DMS79 (cell line): ENCODE measurements around the gene NRXN2.
"Not testable (repeated sequence)": the region's sequence is repeated elsewhere in the genome, so short reads cannot be mapped to it uniquely, and the experiment has no call there.

Source experiments
- DNase-seq: peaks from one replicate; lab custom pipeline; 2025; lab: John Stamatoyannopoulos, UW

NRXN2 gene

DNA sequence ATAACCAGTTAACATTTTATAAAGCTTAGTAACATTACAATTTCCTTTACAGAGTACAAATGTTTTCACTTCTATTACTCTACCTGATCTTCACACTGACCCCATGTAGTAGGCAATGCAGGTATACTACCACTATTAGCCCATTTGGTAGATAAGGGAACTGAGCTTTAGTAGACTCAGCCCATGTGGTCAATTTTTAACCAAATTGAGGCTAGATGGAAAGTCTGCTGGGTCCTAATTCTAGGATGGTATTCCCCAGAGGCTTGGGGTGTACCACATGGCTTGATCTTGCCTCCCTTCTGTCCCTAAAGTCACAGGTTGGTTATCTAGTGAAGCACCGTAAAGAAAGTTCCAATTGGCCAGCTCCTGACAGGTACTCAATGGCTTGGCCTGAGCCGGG lies 48.2 kb downstream of the NRXN2 start:
- DNase-seq, result no peak

DNA sequence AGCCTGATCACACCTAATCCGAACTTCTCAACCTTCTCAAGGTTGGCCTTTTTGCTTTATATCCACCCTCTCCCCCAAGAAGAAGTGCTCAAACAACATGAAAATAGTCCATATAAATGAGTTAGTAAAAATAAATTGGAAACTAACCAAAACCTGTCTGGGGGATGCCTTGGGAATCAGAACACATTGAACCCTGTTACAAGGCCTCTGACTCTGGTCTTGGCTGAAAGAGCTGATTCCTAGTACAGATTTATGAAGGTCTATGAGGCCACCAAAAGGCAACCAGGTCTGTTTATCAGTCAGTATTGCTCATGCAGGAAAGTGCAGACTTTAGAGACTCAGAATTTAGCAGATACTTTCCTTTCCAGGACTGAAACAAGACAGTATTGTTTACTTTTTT lies 49.7 kb downstream of the NRXN2 start:
- no peak for DNase-seq

DNA sequence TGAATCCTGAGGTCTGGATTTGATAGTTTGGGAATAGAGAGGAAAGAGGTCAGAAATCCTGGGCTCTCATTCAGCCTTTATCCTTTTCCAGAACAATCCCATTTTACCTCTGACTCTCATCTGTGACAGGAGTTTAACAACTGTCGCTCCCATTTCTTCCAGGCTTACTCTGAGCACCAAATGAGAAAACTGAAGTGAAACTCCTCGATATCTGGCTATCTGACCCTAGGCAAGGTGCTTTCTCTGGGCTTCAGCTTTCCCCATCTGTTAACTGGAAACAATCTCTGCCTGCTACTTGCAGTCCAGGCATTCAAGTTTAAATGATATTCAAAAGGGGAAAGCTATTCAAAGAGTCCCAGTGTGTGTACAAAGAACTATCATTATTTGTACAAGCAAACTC lies 50.1 kb downstream of the NRXN2 start:
- no peak for DNase-seq

DNA sequence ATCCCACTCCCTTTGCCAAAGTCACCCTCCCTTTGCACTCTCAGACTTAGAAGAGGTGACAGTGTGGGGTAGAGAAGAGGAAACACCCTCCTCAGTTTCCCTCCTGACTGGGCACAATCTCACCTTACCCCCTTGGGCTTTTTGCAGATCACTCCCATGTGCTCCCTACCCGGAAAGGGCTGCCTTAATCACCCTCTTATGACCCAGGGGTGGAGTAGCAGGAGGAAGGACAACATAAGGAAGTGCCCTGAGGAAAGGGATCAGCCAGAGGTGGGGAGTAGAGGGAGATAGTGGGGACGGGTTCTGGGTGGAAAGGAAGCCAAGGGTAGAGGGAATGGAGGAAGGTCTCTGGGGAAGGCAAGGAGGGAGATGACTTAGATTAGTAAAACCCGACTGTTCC lies 52.0 kb downstream of the NRXN2 start:
- DNase-seq, result no peak

DNA sequence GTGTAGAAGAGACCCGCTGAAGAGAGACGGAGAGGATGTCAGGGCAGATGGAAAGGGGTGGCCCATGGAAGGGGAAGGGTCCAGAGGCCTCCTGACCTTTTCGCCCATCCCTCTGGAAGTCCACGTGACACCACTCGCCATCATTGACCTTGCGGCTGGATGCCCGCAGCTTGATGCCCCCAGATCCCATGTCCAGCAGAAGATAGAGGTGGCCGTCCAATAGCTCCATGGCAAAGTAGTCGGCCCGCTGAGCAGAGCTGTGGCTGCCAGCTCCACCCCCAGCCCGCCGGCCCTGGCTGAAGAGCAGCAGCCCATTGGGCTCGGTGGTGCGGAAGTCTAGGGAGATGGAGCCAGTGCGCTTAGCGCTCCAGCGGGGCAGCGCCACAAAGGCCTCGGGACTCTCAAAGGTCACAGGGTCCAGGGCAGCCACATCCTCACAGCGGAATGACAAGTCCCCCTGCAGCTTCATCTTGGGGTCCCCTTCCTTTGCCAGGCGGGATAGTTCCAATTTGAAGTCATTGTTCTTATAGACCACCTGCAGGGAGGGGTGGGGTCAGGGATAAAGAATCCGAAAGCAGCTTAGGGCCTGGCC lies 55.7 kb downstream of the NRXN2 start:
- DNase-seq, result no peak

DNA sequence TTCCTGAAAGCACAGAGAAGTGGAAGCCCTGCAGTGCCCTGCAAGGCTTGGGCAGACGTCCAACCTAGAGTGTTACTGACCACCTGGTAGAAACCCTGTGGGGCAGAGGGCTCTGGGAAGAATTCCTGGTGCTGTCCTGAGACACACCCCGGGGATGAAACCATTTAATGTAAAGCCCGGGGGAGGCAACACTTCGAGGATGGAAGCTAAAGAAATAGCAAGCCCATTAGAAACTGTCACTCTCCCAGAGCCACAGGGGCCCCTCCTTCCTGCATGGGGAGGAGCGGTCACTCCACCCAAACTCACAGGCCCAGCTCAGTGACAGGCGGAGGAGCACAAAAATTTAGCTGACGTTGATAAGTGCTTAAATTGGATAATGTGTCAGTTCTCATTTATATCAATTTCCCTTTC lies 57.6 kb downstream of the NRXN2 start:
- no peak for DNase-seq

DNA sequence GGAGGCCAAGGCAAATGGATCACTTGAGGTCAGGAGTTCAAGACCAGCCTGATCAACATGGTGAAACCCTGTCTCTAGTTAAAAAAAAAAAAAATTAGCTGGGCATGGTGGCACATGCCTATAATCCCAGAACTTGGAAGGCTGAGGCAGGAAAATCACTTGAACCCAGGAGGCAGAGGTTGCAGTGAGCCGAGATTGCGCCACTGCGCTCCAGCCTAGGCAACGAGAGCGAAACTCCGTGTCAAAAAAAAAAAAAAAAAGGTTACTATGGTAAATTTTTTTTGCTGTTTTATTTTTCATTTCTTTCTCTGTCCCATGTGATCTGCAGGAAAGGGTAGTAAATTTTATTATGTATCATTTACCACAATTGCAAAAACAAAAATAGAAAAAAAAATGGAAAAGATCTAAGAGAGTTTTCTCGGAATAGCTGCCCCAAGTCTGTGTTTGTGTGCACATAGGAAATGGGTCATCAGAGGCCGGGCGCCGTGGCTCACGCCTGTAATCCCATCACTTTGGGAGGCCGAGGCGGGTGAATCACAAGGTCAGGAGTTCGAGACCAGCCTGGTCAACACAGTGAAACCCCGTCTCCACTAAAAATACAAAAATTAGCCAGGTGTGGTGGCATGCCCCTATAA lies 58.6 kb downstream of the NRXN2 start:
- not testable (repeated sequence) for DNase-seq

DNA sequence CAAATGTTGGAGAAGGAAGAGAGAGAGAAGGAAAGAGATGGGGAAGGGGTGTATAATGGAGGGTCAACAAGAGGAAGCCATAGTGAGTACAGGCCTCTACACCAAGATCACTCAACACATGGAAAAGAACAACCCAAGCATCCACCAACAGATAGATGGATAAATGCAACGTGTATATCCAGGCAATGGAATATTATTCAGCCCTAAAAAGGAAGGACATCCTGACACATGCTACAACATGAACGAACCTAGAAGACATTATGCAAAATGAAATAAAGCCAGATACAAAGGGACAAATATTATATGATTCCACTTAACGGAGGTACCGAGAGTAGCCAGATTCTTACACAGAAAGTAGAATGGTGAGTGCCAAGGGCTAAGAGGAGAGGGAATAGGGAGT lies 59.3 kb downstream of the NRXN2 start:
- no peak for DNase-seq

DNA sequence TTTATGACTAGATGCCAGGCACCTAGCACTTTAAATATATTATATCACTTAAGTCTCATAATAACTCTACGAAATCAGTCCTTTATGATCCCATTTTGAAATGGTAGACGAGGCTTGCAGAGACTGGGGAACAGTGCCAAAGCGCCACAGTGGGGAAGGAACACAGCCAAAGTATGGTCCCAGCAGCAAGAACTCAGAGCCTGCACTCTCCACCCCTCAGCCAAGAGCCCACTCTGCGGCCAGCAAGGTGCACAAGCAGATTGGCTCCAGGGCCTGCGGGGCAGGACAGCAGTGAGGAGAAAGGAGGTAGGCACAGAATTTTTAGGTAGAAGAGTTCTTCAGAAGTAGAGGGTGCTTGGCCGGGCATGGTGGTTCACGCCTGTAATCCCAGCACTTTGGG lies 61.4 kb downstream of the NRXN2 start:
- no peak for DNase-seq

DNA sequence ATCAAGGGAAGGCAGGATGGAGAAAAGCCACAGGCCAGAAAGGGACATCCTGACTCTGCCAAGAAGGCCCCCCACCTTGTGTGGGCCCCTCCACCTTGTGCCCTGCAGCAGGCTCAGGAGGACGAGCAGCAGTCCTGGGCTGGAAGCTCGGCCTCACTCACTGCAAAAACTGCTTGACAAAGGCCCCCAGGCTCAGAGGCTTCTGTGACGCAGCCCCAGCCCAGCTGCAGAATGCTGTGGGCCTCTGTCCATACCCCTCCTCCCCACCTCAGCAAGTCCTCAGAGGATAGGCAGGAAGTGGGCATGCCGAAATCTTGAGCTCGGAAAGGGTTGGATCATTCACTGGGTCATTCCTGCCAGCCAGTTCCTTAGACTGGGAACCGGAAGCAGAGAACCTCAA lies 61.9 kb downstream of the NRXN2 start:
- DNase-seq, result no peak

DNA sequence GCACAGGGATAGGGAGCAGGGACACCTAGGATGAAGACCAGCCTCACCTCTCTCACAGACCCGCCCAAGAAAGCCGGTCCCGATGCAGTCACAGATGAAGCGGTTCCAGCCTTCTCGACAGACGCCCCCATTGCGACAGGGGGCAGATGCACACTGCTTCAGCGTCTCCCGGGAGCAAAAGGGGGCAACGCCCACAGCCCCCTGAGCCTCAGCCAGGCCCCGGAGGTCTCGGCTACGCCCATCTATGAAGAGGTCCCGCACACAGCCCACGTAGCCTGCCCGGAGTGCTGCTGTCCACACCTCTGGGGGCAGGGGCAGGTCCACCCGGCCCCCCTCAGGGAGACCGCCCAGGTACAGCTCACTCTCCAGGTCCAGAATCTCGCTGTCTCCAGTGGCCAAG lies 62.3 kb downstream of the NRXN2 start:
- no peak for DNase-seq

DNA sequence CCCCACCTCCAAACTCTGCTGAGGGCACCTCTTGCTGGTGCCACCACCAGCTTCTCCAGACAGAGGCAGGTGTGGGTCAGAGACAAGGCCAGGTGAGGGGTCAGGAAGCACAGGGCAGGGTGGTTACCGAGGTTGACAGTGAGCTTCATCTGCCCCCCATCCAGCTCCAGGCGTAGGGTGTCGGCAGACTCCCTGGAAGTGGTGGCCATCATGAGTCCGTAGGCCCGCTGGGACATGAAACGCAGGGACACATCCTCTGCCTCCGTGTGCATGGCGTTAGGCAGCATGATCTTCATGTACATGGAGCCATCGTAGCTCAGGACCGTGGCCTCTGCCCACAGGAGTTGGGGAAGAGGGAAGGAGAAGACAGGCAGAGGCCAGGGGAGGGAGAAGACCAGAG lies 62.8 kb downstream of the NRXN2 start:
- DNase-seq, result no peak

DNA sequence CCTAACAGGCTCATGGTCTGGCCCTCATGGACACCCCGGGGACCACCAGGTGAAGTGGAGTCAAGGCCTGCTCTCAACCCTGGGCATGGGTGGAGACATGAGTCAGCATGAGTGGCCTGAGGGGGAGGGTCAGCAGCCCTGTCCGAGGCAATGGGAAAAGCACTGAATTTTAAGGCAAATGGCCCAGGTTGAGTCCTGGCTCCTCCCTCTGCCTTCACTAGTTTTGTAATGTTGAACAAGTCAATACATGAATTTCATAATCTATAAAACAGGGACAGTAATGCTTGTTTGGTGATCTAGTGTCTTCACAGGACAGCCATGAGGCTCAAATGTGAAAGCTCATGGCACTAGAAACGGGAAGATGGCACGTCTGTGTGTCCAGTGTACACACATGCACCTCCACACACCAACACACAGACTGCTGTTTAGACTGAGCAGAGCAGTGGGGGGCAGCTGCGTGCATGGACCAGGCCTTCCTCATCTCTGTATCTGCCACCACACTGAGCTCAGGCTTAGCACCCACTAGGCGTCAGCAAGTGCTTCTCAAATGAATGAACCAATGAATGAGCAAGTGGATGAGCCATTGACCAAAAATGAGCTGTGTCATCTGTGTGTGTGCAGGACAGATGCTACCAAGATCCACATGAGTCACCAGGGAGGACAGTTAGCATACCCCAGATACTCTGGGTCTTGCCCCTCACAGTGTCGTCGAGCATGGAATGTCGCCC lies 63.4 kb downstream of the NRXN2 start:
- no peak for DNase-seq

DNA sequence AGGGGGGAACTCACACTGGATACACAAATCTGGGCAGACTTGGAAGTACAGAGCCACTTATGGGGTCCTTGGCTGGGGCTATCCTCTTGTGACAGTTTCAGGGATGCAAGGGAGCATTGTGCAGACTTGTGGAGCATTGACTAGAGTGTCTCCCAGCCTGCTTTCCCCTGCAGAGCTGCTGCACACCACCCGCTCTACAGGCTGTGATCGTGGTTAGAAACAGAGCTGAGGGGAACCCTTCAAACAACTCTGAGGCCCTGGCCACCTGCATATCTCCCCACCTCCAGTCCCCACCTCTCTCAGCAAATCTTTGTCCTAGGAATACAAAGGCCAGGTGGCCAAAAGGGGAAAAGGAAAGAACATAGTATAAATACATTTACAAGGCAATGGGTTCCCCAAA lies 64.7 kb downstream of the NRXN2 start:
- no peak for DNase-seq

DNA sequence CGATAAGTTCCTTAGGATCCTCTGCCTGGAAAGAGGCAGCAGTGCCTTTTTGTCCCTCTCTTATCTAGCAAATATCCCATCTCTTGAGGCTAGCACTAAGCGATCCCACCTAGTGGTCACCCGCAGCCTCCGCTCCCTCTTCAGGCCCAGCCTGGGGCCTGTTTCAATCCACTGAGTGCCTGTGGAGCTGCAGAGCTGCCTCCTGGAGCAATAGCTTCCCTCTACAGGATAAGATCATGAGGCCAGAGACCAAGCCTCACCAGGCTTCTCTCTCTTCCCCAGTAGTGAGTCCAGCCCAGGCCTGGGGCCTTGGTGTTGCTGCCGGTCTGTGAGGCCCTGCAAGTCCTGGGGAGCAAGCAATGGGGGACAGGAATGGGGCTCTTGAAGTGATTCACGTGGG lies 66.1 kb downstream of the NRXN2 start:
- DNase-seq, result no peak

DNA sequence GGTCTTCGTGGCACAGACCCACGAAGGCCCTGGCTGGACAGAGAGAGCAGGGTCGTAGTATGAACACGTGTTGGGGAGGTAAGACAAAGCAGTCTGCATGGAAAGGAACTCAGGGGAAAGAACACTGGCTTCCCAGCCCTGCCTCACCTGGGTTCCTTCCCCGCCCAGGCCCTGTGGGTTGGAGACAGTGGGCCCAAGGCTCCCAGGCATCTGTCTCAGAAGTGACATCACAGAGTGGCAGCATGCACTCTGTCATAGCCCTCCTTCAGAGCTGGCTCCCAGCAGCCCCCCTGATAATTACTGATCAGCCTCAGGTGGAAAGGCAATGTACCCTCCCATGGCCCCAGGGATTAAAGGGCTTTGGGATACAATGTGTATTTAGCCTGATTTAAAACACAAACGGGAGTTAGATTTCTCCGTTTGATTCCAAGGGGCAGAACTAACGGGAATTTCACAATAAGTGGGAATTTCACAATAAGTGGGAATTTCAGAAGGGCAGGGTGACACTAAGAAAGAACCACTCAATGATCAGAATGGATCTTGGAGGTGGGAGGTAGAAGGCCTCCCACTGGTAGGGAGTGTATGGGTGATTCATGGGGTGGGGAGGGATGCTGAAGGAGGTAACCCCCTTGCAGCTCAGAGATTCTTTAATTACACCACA lies 66.9 kb downstream of the NRXN2 start:
- no peak for DNase-seq

DNA sequence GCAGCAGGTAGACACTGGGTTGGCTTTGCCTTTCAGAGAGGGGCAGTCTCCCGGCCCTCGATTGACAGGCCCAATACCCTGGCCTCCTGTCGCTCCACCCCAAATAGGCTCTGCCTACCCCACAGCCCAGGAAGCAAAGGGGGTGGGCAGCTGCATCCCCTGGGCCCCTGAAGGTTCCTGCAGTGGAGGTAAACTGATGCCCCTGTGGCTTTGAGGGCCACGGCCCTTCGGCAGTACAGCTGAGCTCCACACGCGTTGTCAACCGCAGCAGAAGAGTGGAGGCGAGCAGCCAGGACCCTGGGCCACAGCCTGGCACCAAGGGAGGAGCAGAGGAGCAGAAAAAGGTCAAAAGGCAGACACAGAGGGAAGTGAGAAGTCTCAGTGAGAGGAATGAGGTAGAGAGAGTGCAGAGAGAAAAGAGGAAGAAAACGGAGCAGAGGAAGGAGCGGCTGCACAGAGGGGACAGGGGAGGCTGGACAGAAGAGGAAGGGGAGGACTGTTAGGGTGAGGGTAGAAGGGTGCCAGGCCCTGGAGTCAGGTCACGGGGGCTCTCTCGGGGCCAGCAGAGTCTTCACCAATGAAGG lies 67.9 kb downstream of the NRXN2 start:
- DNase-seq, result no peak

DNA sequence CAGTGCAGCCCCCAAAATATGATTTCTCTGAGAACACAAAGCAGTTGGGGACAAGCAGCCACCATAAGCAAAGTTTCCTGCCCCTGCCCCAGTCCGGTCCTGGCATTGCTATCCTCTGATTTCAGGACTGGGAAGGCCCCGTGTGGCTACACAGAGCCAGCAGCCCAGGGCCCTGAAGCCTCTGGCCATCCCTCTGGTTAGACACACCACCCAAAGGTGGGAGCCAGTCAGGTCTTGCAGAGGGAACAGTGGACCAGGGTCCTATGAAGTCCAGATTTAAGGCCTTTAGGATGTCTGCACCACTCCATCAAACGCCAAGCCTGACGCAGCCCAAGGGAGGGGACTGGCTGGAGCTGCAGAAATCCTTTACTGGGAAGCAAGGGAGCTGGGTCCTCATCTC lies 68.6 kb downstream of the NRXN2 start:
- no peak for DNase-seq

DNA sequence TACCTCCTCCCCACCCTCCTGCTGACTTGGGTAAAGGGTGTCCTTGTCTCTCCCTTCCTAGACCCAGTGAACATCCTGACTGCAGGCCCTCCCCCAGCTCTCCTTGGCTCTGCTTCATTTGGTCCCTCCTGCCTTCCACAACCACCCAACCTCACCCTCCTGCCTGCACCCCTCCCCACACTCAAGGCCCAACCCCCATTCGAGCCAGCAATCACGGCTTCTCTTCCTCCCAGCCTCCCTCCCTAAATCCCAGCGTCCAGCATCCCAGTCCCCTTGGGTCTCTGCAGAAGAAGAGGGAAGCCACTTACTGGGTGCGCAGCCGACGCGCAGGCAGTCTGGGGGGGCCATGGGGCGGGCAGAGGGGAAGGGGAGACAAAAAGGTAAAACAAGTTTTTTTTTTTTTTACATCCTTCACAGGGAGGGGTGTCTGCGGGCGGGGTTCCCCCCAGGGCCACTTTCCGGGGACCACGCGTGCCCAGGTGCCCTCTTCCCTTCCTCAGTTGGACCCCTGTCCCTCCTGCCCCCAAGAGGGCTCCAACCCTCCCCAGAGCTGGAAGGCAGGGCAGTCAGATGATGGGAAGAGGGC lies 69.5 kb downstream of the NRXN2 start:
- DNase-seq, result no peak

DNA sequence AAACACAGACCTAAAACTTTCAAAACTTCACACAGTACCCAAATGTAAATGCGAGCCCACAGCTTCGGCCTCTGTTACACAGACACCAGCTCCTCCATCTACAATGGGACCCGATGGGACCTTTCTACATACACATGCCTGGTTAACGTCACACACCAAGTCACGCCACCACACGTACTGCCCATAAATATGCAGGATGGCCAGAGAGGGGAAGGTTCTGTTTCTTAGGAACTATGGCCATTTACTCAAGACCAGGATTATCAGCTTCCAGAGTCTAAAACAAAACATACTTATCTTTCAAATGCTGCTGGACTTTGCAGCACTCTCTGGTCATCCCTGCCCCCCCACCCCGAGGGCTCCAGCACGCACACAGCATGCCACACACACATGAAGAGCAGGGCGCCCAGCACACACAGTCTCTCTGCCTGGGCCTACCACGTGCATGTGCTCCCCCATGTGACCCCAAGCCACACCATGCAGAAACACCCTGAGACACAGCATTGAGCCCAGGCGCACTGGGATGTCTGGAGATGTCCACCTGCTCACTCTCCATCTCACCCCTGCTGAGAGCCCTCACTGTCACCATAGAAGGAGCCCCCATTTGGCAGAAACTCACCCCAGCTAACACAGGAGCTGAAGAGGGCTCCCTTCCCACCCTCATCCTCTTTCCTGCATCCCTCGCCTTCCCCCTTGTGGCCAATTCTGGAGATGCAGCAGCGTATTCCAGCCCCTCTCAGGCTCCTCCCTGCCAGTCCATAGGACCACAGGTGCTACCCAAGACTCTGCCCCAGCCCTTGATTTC lies 70.2 kb downstream of the NRXN2 start:
- peak; percentile 58 for DNase-seq

DNA sequence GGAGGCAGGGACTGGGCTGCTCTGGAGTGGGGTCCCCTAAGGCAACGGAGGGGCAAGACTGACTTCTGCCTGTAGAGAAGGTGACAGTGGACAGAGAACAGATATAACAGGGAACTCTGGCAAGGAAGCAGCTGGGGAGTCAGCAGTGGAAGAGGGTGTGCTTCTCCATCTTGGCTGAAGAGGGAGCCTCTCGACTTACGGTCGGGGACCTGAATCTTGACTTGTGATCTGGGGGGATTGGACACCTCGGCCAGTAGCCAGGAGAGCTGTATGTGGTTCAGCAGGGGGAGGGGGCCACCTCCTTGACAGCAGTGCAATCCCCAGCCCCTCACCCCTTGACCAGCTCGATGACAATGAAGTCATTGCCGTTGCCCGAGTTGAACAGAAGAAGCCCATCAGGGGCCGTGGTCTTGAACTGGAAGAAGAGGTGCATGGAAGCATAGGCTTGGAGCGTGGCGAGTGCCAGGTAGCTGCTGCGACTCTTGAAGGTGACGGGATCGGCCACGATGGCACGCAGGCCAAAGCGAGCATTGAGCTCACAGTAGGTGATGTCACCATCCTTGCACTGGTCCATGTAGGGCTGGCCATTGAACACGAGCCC lies 72.0 kb downstream of the NRXN2 start:
- DNase-seq, result no peak
